Lower lobe of right lung (tissue), 2 donors: ENCODE data around the gene TACC3. TPM values are rescaled to one million over a fixed set of nuclear protein-coding genes. Genes with fewer than 3 reads are reported as not detected.

ENCODE experiments used
- ATAC-seq, 2 donors: fragments of 200-7000 bp; cut with Tn5 transposase; one replicate each; pipeline ENCODE4 v1.9.1; 2020 to 2022; ENCODE audit warnings: mild to moderate bottlenecking in 2 of 2, moderate library complexity in 2 of 2
- DNase-seq: peaks from one replicate; pipeline ENCODE4 v3.0.0-alpha.2; 2020
- H3K27ac ChIP-seq: fragments of 200-600 bp; one replicate; pipeline ENCODE4 v1.8.0; 2022
- H3K27me3 ChIP-seq: fragments of 200-600 bp; one replicate; pipeline ENCODE4 v1.8.0; 2022; ENCODE audit warnings: low read depth
- H3K36me3 ChIP-seq: fragments of 200-600 bp; one replicate; pipeline ENCODE4 v1.8.0; 2022; ENCODE audit warnings: mild to moderate bottlenecking
- H3K4me1 ChIP-seq: fragments of 200-600 bp; one replicate; pipeline ENCODE4 v1.8.0; 2022
- H3K4me3 ChIP-seq: fragments of 200-600 bp; one replicate; pipeline ENCODE4 v1.8.0; 2022; ENCODE audit warnings: mild to moderate bottlenecking
- H3K9me3 ChIP-seq: fragments of 200-600 bp; one replicate; pipeline ENCODE4 v1.8.0; 2022
- CTCF ChIP-seq: fragments of 200-600 bp; IDR thresholded peaks from one replicate; pipeline ENCODE4 v1.8.0; 2022; ENCODE audit warnings: antibody characterized with exemption, mild to moderate bottlenecking
- intact Hi-C: fragments of 100-400 bp; cut with DNase I; formaldehyde crosslinking; loops from one replicate; pipeline ENCODE4 v1.11.0; 2022
- total RNA-seq: library from RNA; stranded (reverse); fragmentation: NEBNext Ultra II Directional; extraction: Animal tissue kit (Norgen Biotek cat#: 25700); gene quantifications from one replicate; pipeline ENCODE4 v1.2.1, GENCODE V29; 2021
- donor health status: DM: no; HTN: yes; CAD: no; lungs with severe emphysema.

The TACC3 gene
- total RNA-seq, 1 donor from 2014 or later: 19.3 TPM

GRCh38 chr4:1723131-1723801, 1.9 kb downstream of the TACC3 start:
- no peak for TF ChIP-seq CTCF
- Histone ChIP-seq H3K4me3 (peak overlapping the region; percentile 39), H3K36me3 (peaks cover 6% of the 10 kb centered on the region), H3K9me3 (no peaks in the 10 kb centered on the region), H3K27me3 (no peaks in the 10 kb centered on the region), H3K4me1 (peaks cover 62% of the 10 kb centered on the region), H3K27ac (peak overlapping the region; percentile 95)
- ATAC-seq: no peak
- peak; percentile 54 for DNase-seq
- intact Hi-C loops: no loop called here

GRCh38 chr4:1725521-1725920, 4.2 kb downstream of the TACC3 start:
- Histone ChIP-seq H3K4me1 (peaks cover 62% of the 10 kb centered on the region), H3K9me3 (no peaks in the 10 kb centered on the region), H3K4me3 (no peak overlapping the region), H3K27ac (no peak overlapping the region), H3K27me3 (no peaks in the 10 kb centered on the region), H3K36me3 (no peaks in the 10 kb centered on the region)
- ATAC-seq (no peak), DNase-seq (no peak)
- no peak for TF ChIP-seq CTCF
- intact Hi-C loops: loop anchor here (5.0 kb wide), 1 partner anchor 33 kb away; no protein-coding TSS in a partner anchor

- no peaks in the 10 kb centered on the region for H3K9me3 ChIP-seq
- H3K27me3 ChIP-seq: no peaks in the 10 kb centered on the region
- peak; percentile 99 for TF ChIP-seq CTCF
- H3K27ac ChIP-seq: peak overlapping the region; percentile 78
- intact Hi-C loops: loop anchor here (5.0 kb wide), 1 partner anchor 34 kb away; no protein-coding TSS in a partner anchor
- no peak overlapping the region for H3K4me3 ChIP-seq
- peak; percentile 76 to 78 for ATAC-seq
- DNase-seq: peak; percentile 92
- H3K4me1 ChIP-seq: peaks cover 62% of the 10 kb centered on the region
- H3K36me3 ChIP-seq: peaks cover 6% of the 10 kb centered on the region
These were observed 5.0 kb downstream of the TACC3 start for GRCh38 chr4:1726146-1726934.

- DNase-seq (peak; percentile 82), ATAC-seq (peak; percentile 64 to 72)
- Histone ChIP-seq H3K4me1 (peaks cover 53% of the 10 kb centered on the region), H3K4me3 (peak overlapping the region; percentile 44), H3K9me3 (no peaks in the 10 kb centered on the region), H3K27ac (peak overlapping the region; percentile 78), H3K27me3 (no peaks in the 10 kb centered on the region), H3K36me3 (peaks cover 7% of the 10 kb centered on the region)
- TF ChIP-seq CTCF: no peak
- intact Hi-C loops: loop anchor here (5.0 kb wide), 1 partner anchor 35 kb away; no protein-coding TSS in a partner anchor
These were observed 6.1 kb downstream of the TACC3 start for GRCh38 chr4:1727117-1728031.
